Heart left ventricle (tissue), 16 donors: Measurements from ENCODE around the gene SPAG7. TPM values are rescaled to one million over a fixed set of nuclear protein-coding genes. Genes with fewer than 3 reads are reported as not detected.

ENCODE experiments used
- ATAC-seq, 4 donors: fragments of 200-7000 bp; cut with Tn5 transposase; one replicate each; pipeline ENCODE4 v1.9.1; 2020 to 2022; ENCODE audit warnings: moderate library complexity in 4 of 4, mild to moderate bottlenecking in 3 of 4, moderate number of reproducible peaks in 1 of 4
- DNase-seq, 5 donors: peaks; one replicate each; pipeline ENCODE4 v3.0.0-alpha.2; 2020
- H3K27ac ChIP-seq, 12 donors: fragments of 200-600 bp; sonication (generic) in 4 of 12; one replicate each; pipeline versions ENCODE4 v1.5.0 to v1.8.0; 2016 to 2022; ENCODE audit warnings: mild to moderate bottlenecking in 2 of 12
- H3K27me3 ChIP-seq, 9 donors: fragments of 200-600 bp; sonication (generic) in 2 of 9; one replicate each; pipeline versions ENCODE4 v1.5.1 to v1.8.0; 2016 to 2022; ENCODE audit warnings: mild to moderate bottlenecking in 3 of 9
- H3K36me3 ChIP-seq, 9 donors: fragments of 200-600 bp; sonication (generic) in 2 of 9; one replicate each; pipeline versions ENCODE4 v1.5.0 to v1.8.0; 2018 to 2022; ENCODE audit warnings: mild to moderate bottlenecking in 2 of 9
- H3K4me1 ChIP-seq, 12 donors: fragments of 200-600 bp; sonication (generic) in 4 of 12; one replicate each; pipeline versions ENCODE4 v1.5.0 to v1.8.0; 2016 to 2022; ENCODE audit warnings: mild to moderate bottlenecking in 3 of 12
- H3K4me3 ChIP-seq, 12 donors: fragments of 200-600 bp; sonication (generic) in 4 of 12; one replicate each; pipeline versions ENCODE4 v1.5.0 to v1.8.0; 2017 to 2022; ENCODE audit warnings: mild to moderate bottlenecking in 9 of 12, moderate library complexity in 4 of 12
- H3K9me3 ChIP-seq, 12 donors: fragments of 200-600 bp; sonication (generic) in 4 of 12; one replicate each; pipeline versions ENCODE4 v1.5.0 to v1.8.0; 2016 to 2022; ENCODE audit warnings: mild to moderate bottlenecking in 1 of 12
- POLR2A ChIP-seq, 2 donors: fragments of 450-650 bp; IDR thresholded peaks; one replicate each; pipeline ENCODE4 v1.6.1; 2017; ENCODE audit warnings: antibody characterized with exemption in 2 of 2, mild to moderate bottlenecking in 2 of 2, moderate library complexity in 2 of 2
- WGBS, 4 donors: extraction: QIAGEN DNeasy Blood & Tissue Kit in 2 of 4; methylation state at CpG; one replicate each; pipeline versions ENCODE4 v1.1.5 to v1.1.7; 2013 to 2018; 5-methylcytosine and 5-hydroxymethylcytosine counted together
- intact Hi-C, 10 donors: fragments of 100-400 bp; cut with DNase I; formaldehyde crosslinking; loops; one replicate each; pipeline versions ENCODE4 v1.11.1 to v1.14.2; 2022
- polyA plus RNA-seq, 2 donors: library from polyadenylated mRNA; stranded (reverse); fragments of 200-250 nt; gene quantifications; one replicate each; pipeline ENCODE4 v1.2.3, GENCODE V29; 2013
- total RNA-seq, 9 donors: library from RNA; depleted of rRNA in 2 of 9; stranded (reverse); fragments of >200 nt in 2 of 9; fragmentation: NEBNext Ultra II Directional in 3 of 9; extraction: Animal tissue kit (Norgen Biotek cat#: 25700) in 3 of 9; gene quantifications; one replicate each; pipeline versions ENCODE4 v1.1.0 to v1.2.4, GENCODE V29; 2016 to 2023
- TF ChIP-seq, protein P1 (sequence below), 12 donors: fragments of 200-600 bp; sonication (generic) in 4 of 12; IDR thresholded peaks; one replicate each; pipeline versions ENCODE4 v1.5.0 to v1.8.0; 2018 to 2022; ENCODE audit warnings: antibody characterized with exemption in 12 of 12, mild to moderate bottlenecking in 5 of 12
- donor health status: ischemic (EF 13 %, LVEDD 7.1; RV severe dilation, severe dysfunction).
- donor health status: healthy with polysubstance abuse.
- donor health status: DM: no; HTN: yes; CAD: no.
- donor health status: DM: no; HTN: no; CAD: no.
- donor health status: ischemic (EF 25% LVEDD 6.9; RV normal size, moderate dysfunction).
- donor health status: ischemic (EF 25% LVEDD 5.7; RV mildly dilated, moderate dysfunction).
- donor health status: healthy.
- donor health status: DM: yes; HTN: yes; CAD: no.
- donor health status: ischemic (EF 35%, LVEDD 5.7; RV mildly dilated, moderate dysfunction).
- donor health status: nonischemic (EF 11% LVEDD 7.7; RV severe dilation, severe dysfunction).
- donor health status: DM: yes; HTN: yes; CAD: no.
- donor health status: PGD.
- donor health status: ischemic (EF 29% LVEDD 5.4; RV normal size, mild dysfunction).
- donor health status: nonischemic (EF 23%, LVEDD 6.1; RV moderate dilation, normal function).

The SPAG7 gene
- total and polyA plus RNA-seq, 11 donors = 88.7 to 192 (median 125) TPM

DNA sequence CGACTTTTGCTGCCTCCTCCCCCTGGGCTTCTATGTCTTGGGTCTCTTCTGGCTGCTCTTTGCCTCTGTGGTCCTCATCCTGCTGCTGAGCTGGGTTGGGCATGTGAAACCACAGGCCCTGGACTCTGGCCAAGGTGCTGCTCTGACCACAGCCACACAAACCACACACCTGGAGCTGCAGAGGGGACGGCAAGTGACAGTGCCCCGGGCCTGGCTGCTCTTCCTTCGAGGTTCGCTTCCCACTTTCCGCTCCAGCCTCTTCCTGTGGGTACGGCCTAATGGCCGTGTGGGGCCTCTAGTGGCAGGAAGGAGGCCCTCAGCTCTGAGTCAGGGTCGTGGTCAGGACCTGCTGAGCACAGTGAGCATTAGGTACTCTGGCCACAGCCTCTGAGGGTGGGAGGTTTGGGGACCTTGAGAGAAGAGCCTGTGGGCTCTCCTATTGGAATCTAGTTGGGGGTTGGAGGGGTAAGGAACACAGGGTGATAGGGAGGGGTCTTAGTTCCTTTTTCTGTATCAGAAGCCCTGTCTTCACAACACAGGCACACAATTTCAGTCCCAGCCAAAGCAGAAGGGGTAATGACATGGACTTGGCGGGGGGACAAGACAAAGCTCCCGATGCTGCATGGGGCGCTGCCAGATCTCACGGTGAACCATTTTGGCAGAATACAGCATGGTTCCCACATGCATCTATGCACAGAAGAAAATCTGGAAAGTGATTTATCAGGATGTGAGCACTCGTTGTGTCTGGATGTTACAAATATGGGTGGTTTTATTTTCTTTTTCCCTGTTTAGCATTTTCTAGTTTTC is 33.2 kb downstream of the SPAG7 start:
- ATAC-seq = peak; percentile 11 to 41 (median 34)
- peak overlapping the region in 9 of 12 donors; percentile 13 to 54 (median 34) for H3K27ac ChIP-seq
- peaks cover 5 to 39% (median 22%) of the 10 kb centered on the region in 12 donors for H3K4me1 ChIP-seq
- peak overlapping the region in 1 of 12 donors; percentile 2 for H3K4me3 ChIP-seq
- intact Hi-C loops = loop anchor here in 2 of 10 donors (10.0 kb wide), 1 partner anchor 50 kb away; the partner anchor contains the start of gene CAMTA2 (in 2 of the 2)
- no peaks in the 10 kb centered on the region for H3K27me3 ChIP-seq
- no peaks in the 10 kb centered on the region for H3K9me3 ChIP-seq
- TF ChIP-seq, protein P1, sequence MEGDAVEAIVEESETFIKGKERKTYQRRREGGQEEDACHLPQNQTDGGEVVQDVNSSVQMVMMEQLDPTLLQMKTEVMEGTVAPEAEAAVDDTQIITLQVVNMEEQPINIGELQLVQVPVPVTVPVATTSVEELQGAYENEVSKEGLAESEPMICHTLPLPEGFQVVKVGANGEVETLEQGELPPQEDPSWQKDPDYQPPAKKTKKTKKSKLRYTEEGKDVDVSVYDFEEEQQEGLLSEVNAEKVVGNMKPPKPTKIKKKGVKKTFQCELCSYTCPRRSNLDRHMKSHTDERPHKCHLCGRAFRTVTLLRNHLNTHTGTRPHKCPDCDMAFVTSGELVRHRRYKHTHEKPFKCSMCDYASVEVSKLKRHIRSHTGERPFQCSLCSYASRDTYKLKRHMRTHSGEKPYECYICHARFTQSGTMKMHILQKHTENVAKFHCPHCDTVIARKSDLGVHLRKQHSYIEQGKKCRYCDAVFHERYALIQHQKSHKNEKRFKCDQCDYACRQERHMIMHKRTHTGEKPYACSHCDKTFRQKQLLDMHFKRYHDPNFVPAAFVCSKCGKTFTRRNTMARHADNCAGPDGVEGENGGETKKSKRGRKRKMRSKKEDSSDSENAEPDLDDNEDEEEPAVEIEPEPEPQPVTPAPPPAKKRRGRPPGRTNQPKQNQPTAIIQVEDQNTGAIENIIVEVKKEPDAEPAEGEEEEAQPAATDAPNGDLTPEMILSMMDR (IDR thresholded peaks at IDR 0.05) = peak in 4 of 12 donors; percentile 16 to 40 (median 20)
- TF ChIP-seq POLR2A (IDR thresholded peaks at IDR 0.05) = no peak
- peaks cover 0 to 38% (median 23%) of the 10 kb centered on the region in 9 donors for H3K36me3 ChIP-seq
- WGBS, 4 donors = 19 to 30% (median 21%) methylated on average over 14 of the region's 14 CpGs
- DNase-seq = peak in 1 of 5 donors; percentile 71

DNA sequence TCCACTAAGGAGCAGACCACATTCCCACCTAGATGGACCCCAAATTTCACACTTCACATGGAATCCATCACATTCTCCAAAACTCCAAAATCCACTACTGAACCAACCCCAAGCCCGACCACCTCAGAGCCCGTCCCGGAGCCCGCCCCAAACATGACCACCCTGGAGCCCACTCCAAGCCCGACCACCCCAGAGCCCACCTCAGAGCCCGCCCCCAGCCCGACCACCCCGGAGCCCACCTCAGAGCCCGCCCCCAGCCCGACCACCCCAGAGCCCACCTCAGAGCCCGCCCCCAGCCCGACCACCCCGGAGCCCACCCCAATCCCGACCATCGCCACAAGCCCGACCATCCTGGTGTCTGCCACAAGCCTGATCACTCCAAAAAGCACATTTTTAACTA is 34.0 kb downstream of the SPAG7 start:
- peaks cover 0 to 36% (median 23%) of the 10 kb centered on the region in 9 donors for H3K36me3 ChIP-seq
- ATAC-seq = no peak

DNA sequence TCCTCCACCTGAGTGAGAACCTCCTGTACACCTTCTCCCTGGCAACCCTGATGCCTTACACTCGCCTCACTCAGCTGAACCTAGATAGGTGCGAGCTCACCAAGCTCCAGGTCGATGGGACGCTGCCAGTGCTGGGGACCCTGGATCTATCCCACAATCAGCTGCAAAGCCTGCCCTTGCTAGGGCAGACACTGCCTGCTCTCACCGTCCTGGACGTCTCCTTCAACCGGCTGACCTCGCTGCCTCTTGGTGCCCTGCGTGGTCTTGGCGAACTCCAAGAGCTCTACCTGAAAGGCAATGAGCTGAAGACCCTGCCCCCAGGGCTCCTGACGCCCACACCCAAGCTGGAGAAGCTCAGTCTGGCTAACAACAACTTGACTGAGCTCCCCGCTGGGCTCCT is 34.9 kb downstream of the SPAG7 start:
- 92 to 97% (median 94%) methylated on average over 12 of the region's 12 CpGs for WGBS, 4 donors
- H3K36me3 ChIP-seq = peaks cover 0 to 27% (median 16%) of the 10 kb centered on the region in 9 donors
- no peak overlapping the region for H3K27ac ChIP-seq
- DNase-seq (no peak), ATAC-seq (no peak)
- TF ChIP-seq POLR2A (IDR thresholded peaks at IDR 0.05) = no peak
- TF ChIP-seq, protein P1 (IDR thresholded peaks at IDR 0.05) = no peak
- peaks cover 0 to 24% (median 9%) of the 10 kb centered on the region in 12 donors for H3K4me1 ChIP-seq
- intact Hi-C loops = loop anchor here in 2 of 10 donors (10.0 kb wide), 1 partner anchor 52 kb away; the partner anchor contains the start of gene CAMTA2 (in 2 of the 2)
- H3K9me3 ChIP-seq = no peaks in the 10 kb centered on the region
- H3K4me3 ChIP-seq = no peak overlapping the region
- H3K27me3 ChIP-seq = no peaks in the 10 kb centered on the region

More for the DNA sequence above, 34.0 kb downstream of the SPAG7 start:
- DNase-seq = no peak
- intact Hi-C loops = loop anchor here in 2 of 10 donors (10.0 kb wide), 1 partner anchor 51 kb away; the partner anchor contains the start of gene CAMTA2 (in 2 of the 2)
- H3K9me3 ChIP-seq = no peaks in the 10 kb centered on the region
- H3K27me3 ChIP-seq = no peaks in the 10 kb centered on the region
- H3K4me3 ChIP-seq = peak overlapping the region in 1 of 12 donors; percentile 2
- H3K27ac ChIP-seq = peak overlapping the region in 2 of 12 donors; percentile 39 to 50
- H3K4me1 ChIP-seq = peaks cover under 1 to 32% (median 15%) of the 10 kb centered on the region in 12 donors
- TF ChIP-seq, protein P1 (IDR thresholded peaks at IDR 0.05) = no peak
- TF ChIP-seq POLR2A (IDR thresholded peaks at IDR 0.05) = no peak
- WGBS, 4 donors = 79 to 93% (median 84%) methylated on average over 15 to 16 of the region's 16 CpGs

DNA sequence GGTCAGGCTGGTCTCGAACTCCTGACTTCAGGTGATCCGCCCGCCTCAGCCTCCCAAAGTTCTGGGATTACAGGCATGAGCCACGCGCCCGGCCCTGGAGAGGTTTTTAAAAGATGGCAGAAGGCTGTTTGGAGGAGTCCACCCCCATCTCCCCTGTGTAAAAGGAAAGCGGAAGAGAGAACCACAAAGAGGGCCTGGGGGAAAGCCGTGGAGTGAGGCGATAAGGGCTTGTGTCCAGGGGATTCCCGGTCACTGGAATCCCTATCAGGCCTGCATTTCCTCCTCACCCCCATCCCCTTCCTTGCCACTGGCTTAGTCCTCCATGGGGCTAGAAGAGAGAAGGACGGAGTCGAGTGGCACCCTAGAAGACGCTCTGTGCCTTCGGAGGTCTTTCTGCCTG is 35.7 kb downstream of the SPAG7 start, which contains the start of gene GP1BA:
GP1BA (plus strand) TSS at position 315 of the 400 bp plus-strand sequence. CDS start 328 bp downstream, outside the sequence.
- H3K36me3 ChIP-seq = peaks cover 0 to 19% (median 8%) of the 10 kb centered on the region in 9 donors
- 55 to 73% (median 61%) methylated on average over 14 of the region's 14 CpGs for WGBS, 4 donors
- TF ChIP-seq, protein P1 (IDR thresholded peaks at IDR 0.05) = no peak
- TF ChIP-seq POLR2A (IDR thresholded peaks at IDR 0.05) = no peak
- H3K4me3 ChIP-seq = no peak within 1 kb of the TSS
- peaks cover 0 to 17% (median 9%) of the 10 kb centered on the region in 12 donors for H3K4me1 ChIP-seq
- intact Hi-C loops = loop anchor here in 2 of 10 donors (10.0 kb wide), 1 partner anchor 53 kb away; the partner anchor contains the start of gene CAMTA2 (in 2 of the 2)
- DNase-seq (no peak), ATAC-seq (peak in 1 of 4 donors; percentile 23)
- H3K9me3 ChIP-seq = no peaks in the 10 kb centered on the region
- H3K27ac ChIP-seq = no peak within 1 kb of the TSS
- no peaks in the 10 kb centered on the region for H3K27me3 ChIP-seq
